ENCODE results near the gene FAM107B.

The FAM107B gene

GRCh38 chr10:14774797-14775196, at the start of gene FAM107B:
FAM107B (minus strand) TSS chr10:14774897; CDS start chr10:14774663, 234 bp downstream.
- TF ChIP-seq GATA2 (IDR thresholded peaks at IDR 0.05; ENCODE audit: low read depth, low read length) (no peak), GATA3 (IDR thresholded peaks at IDR 0.05; ENCODE audit: low read depth, low read length) (no peak)

- TF ChIP-seq GATA3 (IDR thresholded peaks at IDR 0.05; ENCODE audit: low read depth, low read length) = no peak
- TF ChIP-seq GATA2 (IDR thresholded peaks at IDR 0.05; ENCODE audit: low read depth, low read length) = no peak
Observed at GRCh38 chr10:14823966-14824365, 49.3 kb upstream of the FAM107B start.

GRCh38 chr10:14822879-14823755, 48.4 kb upstream of the FAM107B start:
- 0 out of 2 replicates have a peak, but pooled peaks have one; percentile 12 for TF ChIP-seq GATA2 (IDR thresholded peaks at IDR 0.05; ENCODE audit: low read depth, low read length)
- TF ChIP-seq GATA3 (IDR thresholded peaks at IDR 0.05; ENCODE audit: low read depth, low read length) = peak; percentile 67; the same call in 1 of the 2 replicates

GRCh38 chr10:14821635-14822375, 47.1 kb upstream of the FAM107B start:
- TF ChIP-seq GATA3 (IDR thresholded peaks at IDR 0.05; ENCODE audit: low read depth, low read length) = no peak
- no peak for TF ChIP-seq GATA2 (IDR thresholded peaks at IDR 0.05; ENCODE audit: low read depth, low read length)

- TF ChIP-seq GATA3 (IDR thresholded peaks at IDR 0.05; ENCODE audit: low read depth, low read length) (no peak), GATA2 (IDR thresholded peaks at IDR 0.05; ENCODE audit: low read depth, low read length) (no peak)
Observed at GRCh38 chr10:14820775-14821154, 46.1 kb upstream of the FAM107B start.

GRCh38 chr10:14820010-14820774, 45.5 kb upstream of the FAM107B start:
- no peak for TF ChIP-seq GATA3 (IDR thresholded peaks at IDR 0.05; ENCODE audit: low read depth, low read length)

- TF ChIP-seq GATA3 (IDR thresholded peaks at IDR 0.05; ENCODE audit: low read depth, low read length) (no peak), GATA2 (IDR thresholded peaks at IDR 0.05; ENCODE audit: low read depth, low read length) (no peak)
Observed at GRCh38 chr10:14815681-14816080, 41.0 kb upstream of the FAM107B start.

- no peak for TF ChIP-seq GATA3 (IDR thresholded peaks at IDR 0.05; ENCODE audit: low read depth, low read length)
- TF ChIP-seq GATA2 (IDR thresholded peaks at IDR 0.05; ENCODE audit: low read depth, low read length) = no peak
Observed at GRCh38 chr10:14812271-14812670, 37.6 kb upstream of the FAM107B start.

GRCh38 chr10:14810969-14811953, 36.6 kb upstream of the FAM107B start:
- TF ChIP-seq GATA2 (IDR thresholded peaks at IDR 0.05; ENCODE audit: low read depth, low read length) (no peak), GATA3 (IDR thresholded peaks at IDR 0.05; ENCODE audit: low read depth, low read length) (no peak)

GRCh38 chr10:14806318-14806717, 31.6 kb upstream of the FAM107B start:
- no peak for TF ChIP-seq GATA3 (IDR thresholded peaks at IDR 0.05; ENCODE audit: low read depth, low read length)
- TF ChIP-seq GATA2 (IDR thresholded peaks at IDR 0.05; ENCODE audit: low read depth, low read length) = no peak

GRCh38 chr10:14803827-14804226, 29.1 kb upstream of the FAM107B start:
- TF ChIP-seq GATA2 (IDR thresholded peaks at IDR 0.05; ENCODE audit: low read depth, low read length) = no peak
- no peak for TF ChIP-seq GATA3 (IDR thresholded peaks at IDR 0.05; ENCODE audit: low read depth, low read length)

GRCh38 chr10:14801723-14802122, 27.0 kb upstream of the FAM107B start:
- no peak for TF ChIP-seq GATA2 (IDR thresholded peaks at IDR 0.05; ENCODE audit: low read depth, low read length)
- TF ChIP-seq GATA3 (IDR thresholded peaks at IDR 0.05; ENCODE audit: low read depth, low read length) = no peak

- TF ChIP-seq GATA2 (IDR thresholded peaks at IDR 0.05; ENCODE audit: low read depth, low read length) = no peak
Observed at GRCh38 chr10:14800397-14800796, 25.7 kb upstream of the FAM107B start.
